H9 (cell line): Measurements from ENCODE around the gene JAK2. TPM values are rescaled to one million over a fixed set of nuclear protein-coding genes. Genes with fewer than 3 reads are reported as not detected.

ENCODE experiments used
- DNase-seq: peaks from one replicate; pipeline ENCODE4 v3.0.0-alpha.2; 2017
- H2AFZ ChIP-seq: one replicate; pipeline ENCODE4 v1.6.1; 2013; ENCODE audit warnings: mild to moderate bottlenecking, low read length, control low read depth, moderate library complexity
- H2AK5ac ChIP-seq: 2 replicates; pipeline ENCODE4 v1.6.1; 2013; ENCODE audit warnings: low read length, control low read depth, mixed read lengths; ENCODE audit not compliant: insufficient read length
- H2BK120ac ChIP-seq: one replicate; pipeline ENCODE4 v1.6.1; 2013; ENCODE audit warnings: low read depth, mild to moderate bottlenecking, low read length, control low read depth, inconsistent platforms; ENCODE audit not compliant: poor library complexity, severe bottlenecking
- H2BK12ac ChIP-seq: 2 replicates; pipeline ENCODE4 v1.6.1; 2013; ENCODE audit warnings: low read length, control low read depth, mixed read lengths, low read depth; ENCODE audit not compliant: insufficient read length
- H2BK15ac ChIP-seq: 2 replicates; pipeline ENCODE4 v1.6.1; 2013; ENCODE audit warnings: low read depth, low read length, control low read depth
- H2BK20ac ChIP-seq: one replicate; pipeline ENCODE4 v1.6.1; 2013; ENCODE audit warnings: low read depth, mild to moderate bottlenecking, low read length, control low read depth, inconsistent platforms; ENCODE audit not compliant: poor library complexity, severe bottlenecking
- H2BK5ac ChIP-seq: 2 replicates; pipeline ENCODE4 v1.6.1; 2013; ENCODE audit warnings: low read length, control low read depth, mixed read lengths; ENCODE audit not compliant: insufficient read length
- H3K14ac ChIP-seq: 2 replicates; pipeline ENCODE4 v1.6.1; 2013; ENCODE audit warnings: low read length, control low read depth; ENCODE audit not compliant: insufficient read depth
- H3K18ac ChIP-seq: 2 replicates; pipeline ENCODE4 v1.6.1; 2013; ENCODE audit warnings: low read depth, mild to moderate bottlenecking, mixed read lengths, low read length, control low read depth; ENCODE audit not compliant: insufficient read length
- H3K23ac ChIP-seq: 2 replicates; pipeline ENCODE4 v1.6.1; 2013; ENCODE audit warnings: low read length, control low read depth, mixed read lengths, low read depth; ENCODE audit not compliant: insufficient read length
- H3K23me2 ChIP-seq: 2 replicates; pipeline ENCODE4 v1.6.1; 2013; ENCODE audit warnings: low read depth, mild to moderate bottlenecking, mixed read lengths, low read length, control low read depth; ENCODE audit not compliant: insufficient read length, poor library complexity, severe bottlenecking
- H3K27ac ChIP-seq: 2 replicates; pipeline ENCODE4 v1.5.1; 2013; ENCODE audit warnings: low read length, control low read depth, mixed read lengths, low read depth; ENCODE audit not compliant: insufficient read length
- H3K27me3 ChIP-seq: 2 replicates; pipeline ENCODE4 v1.6.1; 2013; ENCODE audit warnings: low read length, control low read depth, inconsistent platforms; ENCODE audit not compliant: insufficient read depth
- H3K4ac ChIP-seq: 2 replicates; pipeline ENCODE4 v1.6.1; 2013; ENCODE audit warnings: low read depth, mild to moderate bottlenecking, control low read depth, inconsistent platforms, low read length, moderate library complexity
- H3K4me1 ChIP-seq: 2 replicates; pipeline ENCODE4 v1.6.1; 2013; ENCODE audit warnings: low read length, control low read depth, inconsistent platforms; ENCODE audit not compliant: insufficient read depth
- H3K4me2 ChIP-seq: 2 replicates; pipeline ENCODE4 v1.6.1; 2013; ENCODE audit warnings: low read length, control low read depth, mixed read lengths; ENCODE audit not compliant: insufficient read length, insufficient read depth
- H3K56ac ChIP-seq: 2 replicates; pipeline ENCODE4 v1.6.1; 2013; ENCODE audit warnings: low read depth, mild to moderate bottlenecking, mixed read lengths, low read length, control low read depth; ENCODE audit not compliant: insufficient read length
- H3K79me1 ChIP-seq: 2 replicates; pipeline ENCODE4 v1.6.1; 2013; ENCODE audit warnings: low read depth, mild to moderate bottlenecking, moderate library complexity, low read length, control low read depth, inconsistent platforms; ENCODE audit not compliant: insufficient read depth, poor library complexity, severe bottlenecking
- H3K79me2 ChIP-seq: 2 replicates; pipeline ENCODE4 v1.6.1; 2013; ENCODE audit warnings: low read length, control low read depth, inconsistent platforms; ENCODE audit not compliant: insufficient read depth
- H3K9ac ChIP-seq: 2 replicates; pipeline ENCODE4 v1.6.1; 2013; ENCODE audit warnings: low read length, control low read depth, mixed read lengths; ENCODE audit not compliant: insufficient read length; ENCODE audit errors: extremely low read depth
- H3K9me3 ChIP-seq: one replicate; pipeline ENCODE4 v1.6.1; 2013; ENCODE audit warnings: low read depth, low read length, inconsistent platforms; ENCODE audit not compliant: control insufficient read depth
- H3T11ph ChIP-seq: one replicate; pipeline ENCODE4 v1.6.1; 2013; ENCODE audit warnings: mild to moderate bottlenecking, low read length, control low read depth, inconsistent platforms
- H4K20me1 ChIP-seq: one replicate; pipeline ENCODE4 v1.6.1; 2013; ENCODE audit not compliant: control insufficient read depth, insufficient read length, insufficient read depth
- H4K5ac ChIP-seq: 2 replicates; pipeline ENCODE4 v1.6.1; 2013; ENCODE audit warnings: low read depth, mild to moderate bottlenecking, mixed read lengths, low read length, control low read depth; ENCODE audit not compliant: insufficient read length
- H4K8ac ChIP-seq: replicated peaks from 2 replicates; pipeline ENCODE4 v1.6.1; 2013; ENCODE audit warnings: low read length, control low read depth, mixed read lengths, low read depth; ENCODE audit not compliant: insufficient read length
- H4K91ac ChIP-seq: 2 replicates; pipeline ENCODE4 v1.6.1; 2013; ENCODE audit warnings: low read depth, mild to moderate bottlenecking, moderate library complexity, mixed read lengths, low read length, control low read depth; ENCODE audit not compliant: insufficient read length
- H3K27ac Mint-ChIP-seq, 3 experiments: 2 replicates in 2 of 3; 3 replicates in 1 of 3; pipeline ENCODE4 v1.8.0; 2020 to 2021; ENCODE audit warnings: mixed read lengths in 3 of 3, mild to moderate bottlenecking in 1 of 3, moderate library complexity in 1 of 3
- H3K27me3 Mint-ChIP-seq: 2 replicates; pipeline ENCODE4 v1.8.0; 2021; ENCODE audit warnings: low read depth, mild to moderate bottlenecking, moderate library complexity, mixed read lengths
- H3K36me3 Mint-ChIP-seq, 3 experiments: 2 replicates in 2 of 3; 3 replicates in 1 of 3; pipeline ENCODE4 v1.8.0; 2020 to 2021; ENCODE audit warnings: low read depth in 3 of 3, mixed read lengths in 3 of 3; ENCODE audit not compliant: insufficient read depth in 1 of 3
- H3K4me1 Mint-ChIP-seq, 2 experiments: 2 replicates each; pipeline ENCODE4 v1.8.0; 2020; ENCODE audit warnings: mixed read lengths in 2 of 2
- H3K4me3 Mint-ChIP-seq, 2 experiments: 2 replicates in 1 of 2; 3 replicates in 1 of 2; pipeline ENCODE4 v1.8.0; 2020 to 2021; ENCODE audit warnings: mild to moderate bottlenecking in 2 of 2, mixed read lengths in 2 of 2, moderate library complexity in 1 of 2
- H3K9me3 Mint-ChIP-seq, 2 experiments: 2 replicates in 1 of 2; 3 replicates in 1 of 2; pipeline ENCODE4 v1.8.0; 2020; ENCODE audit warnings: mild to moderate bottlenecking in 2 of 2, mixed read lengths in 2 of 2, moderate library complexity in 1 of 2
- CTCF ChIP-seq: fragments of 200-600 bp; sonication (generic); conservative IDR thresholded peaks from 3 replicates; pipeline ENCODE4 v1.8.0; 2021; ENCODE audit warnings: antibody characterized with exemption, mild to moderate bottlenecking
- WGBS: extraction: QIAGEN DNeasy Blood & Tissue Kit; methylation state at CpG from one replicate; pipeline ENCODE4 v1.1.7; 2013; ENCODE audit warnings: missing lambda C conversion rate, low lambda C conversion rate, mixed read lengths; ENCODE audit not compliant: insufficient read length; ENCODE audit errors: extremely low coverage; 5-methylcytosine and 5-hydroxymethylcytosine counted together
- total RNA-seq: library from RNA; stranded (reverse); gene quantifications from 2 replicates; pipeline ENCODE4 v1.2.1, GENCODE V29; 2021

The JAK2 gene
- total RNA-seq, 1 experiment from 2014 or later = 3.4 TPM

GRCh38 chr9:4986783-4987182 lies 1.7 kb downstream of the JAK2 start:
- H3K56ac ChIP-seq = no peak overlapping the region
- H2AK5ac ChIP-seq = no peak overlapping the region
- H3K79me1 ChIP-seq = no peaks in the 10 kb centered on the region
- H3K27me3 ChIP-seq = no peaks in the 10 kb centered on the region; the same call in 1 of the 2 replicates
- H4K8ac ChIP-seq = no peak overlapping the region
- H2BK15ac ChIP-seq = no peak overlapping the region
- no peak overlapping the region for H3K9ac ChIP-seq
- H3K27ac Mint-ChIP-seq = no peak overlapping the region
- no peaks in the 10 kb centered on the region; a peak in 1 of 5 replicates for H3K9me3 Mint-ChIP-seq
- peaks cover 0 to under 1% (median 0%) of the 10 kb centered on the region in 3 experiments; a peak in 2 of 7 replicates for H3K36me3 Mint-ChIP-seq
- H3K4me3 Mint-ChIP-seq = no peak overlapping the region
- peaks cover 12% of the 10 kb centered on the region for H3K23me2 ChIP-seq
- no peak overlapping the region for H3T11ph ChIP-seq
- H3K14ac ChIP-seq = no peak overlapping the region
- no peak overlapping the region for H4K91ac ChIP-seq
- no peak for DNase-seq
- no peak for TF ChIP-seq CTCF
- H3K4ac ChIP-seq = no peak overlapping the region
- H4K20me1 ChIP-seq = no peaks in the 10 kb centered on the region
- no peak overlapping the region for H2BK5ac ChIP-seq
- no peak overlapping the region for H2AFZ ChIP-seq
- no peak overlapping the region for H2BK120ac ChIP-seq
- H2BK12ac ChIP-seq = no peak overlapping the region
- H4K5ac ChIP-seq = no peak overlapping the region
- H3K27me3 Mint-ChIP-seq = peaks cover 15% of the 10 kb centered on the region
- no peaks in the 10 kb centered on the region for H3K79me2 ChIP-seq
- WGBS = no CpG with 5 or more reads among the region's 4 CpGs
- H3K4me2 ChIP-seq = no peak overlapping the region
- no peak overlapping the region for H3K27ac ChIP-seq
- H3K4me1 ChIP-seq = peaks cover 3% of the 10 kb centered on the region; the same call in 1 of the 2 replicates
- H3K4me1 Mint-ChIP-seq = peaks cover 15 to 17% of the 10 kb centered on the region in 2 experiments
- no peak overlapping the region for H2BK20ac ChIP-seq
- H3K18ac ChIP-seq = no peak overlapping the region
- H3K23ac ChIP-seq = no peak overlapping the region
- no peaks in the 10 kb centered on the region for H3K9me3 ChIP-seq
